RPMI7951 (cell line): ENCODE data around the gene EXOC3. TPM values are rescaled to one million over a fixed set of nuclear protein-coding genes. Genes with fewer than 3 reads are reported as not detected.
"Not testable (repeated sequence)": the region's sequence is repeated elsewhere in the genome, so short reads cannot be mapped to it uniquely, and the experiment has no call there.

Experiments
- DNase-seq: peaks from one replicate; pipeline ENCODE4 v3.0.0-alpha.2; 2012; ENCODE audit warnings: low read depth
- total RNA-seq: library from RNA; depleted of rRNA; stranded (reverse); fragments of >200 nt; shearing (Covaris generic); gene quantifications from 2 replicates; pipeline ENCODE4 v1.2.3, GENCODE V29; 2014; rRNA removed

EXOC3 gene
- total RNA-seq: 22.7 and 25.2 TPM in 2 replicates

DNA sequence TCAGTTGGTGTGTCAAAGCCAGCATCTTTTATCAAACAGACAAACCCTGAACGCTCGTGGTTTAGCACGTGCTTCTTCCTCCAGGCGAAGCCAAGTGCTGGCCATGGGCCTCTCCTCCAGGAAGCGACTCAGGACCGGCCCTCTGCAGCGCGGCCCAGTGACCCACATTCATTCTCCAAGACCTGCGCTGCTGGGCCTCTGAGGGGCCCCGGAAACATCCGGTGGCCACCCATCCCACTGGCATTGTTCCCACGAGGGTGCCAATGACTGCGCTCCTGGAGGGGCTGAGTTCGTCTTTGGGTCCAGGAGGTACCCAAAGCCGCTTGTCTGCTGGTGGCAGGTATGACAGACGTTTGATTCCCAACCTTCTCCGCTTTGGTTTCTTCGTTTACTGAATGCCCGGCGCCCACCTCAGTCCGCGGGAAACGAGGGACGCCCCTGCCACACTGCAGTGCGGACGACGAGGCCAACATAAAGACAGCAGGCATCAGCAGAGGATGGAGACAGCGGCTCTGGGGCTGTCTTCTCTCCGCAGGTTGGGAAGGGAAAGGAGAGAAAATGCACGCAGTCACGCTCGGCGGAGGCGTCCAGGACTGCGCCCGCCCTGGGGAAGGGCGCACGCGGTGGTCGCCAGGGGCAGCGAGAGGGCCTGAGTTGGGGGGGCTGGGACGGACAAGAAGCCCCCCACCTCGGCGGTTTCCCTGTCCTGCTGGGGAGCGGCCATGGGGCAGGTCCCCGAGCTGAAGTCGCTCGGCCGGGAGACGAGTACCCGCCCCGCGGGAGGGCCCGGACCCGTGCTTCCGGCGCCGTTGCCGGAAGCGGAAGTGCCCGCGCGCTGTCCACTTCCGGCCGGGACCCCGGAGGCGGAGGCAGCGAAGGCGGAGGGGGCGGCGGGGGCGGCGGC is at the start of gene EXOC3:
TSS of gene EXOC3 (plus strand) at position 842 of the 904 bp plus-strand sequence. CDS start 3,030 bp downstream, outside the sequence.
- DNase-seq: peak; percentile 75

DNA sequence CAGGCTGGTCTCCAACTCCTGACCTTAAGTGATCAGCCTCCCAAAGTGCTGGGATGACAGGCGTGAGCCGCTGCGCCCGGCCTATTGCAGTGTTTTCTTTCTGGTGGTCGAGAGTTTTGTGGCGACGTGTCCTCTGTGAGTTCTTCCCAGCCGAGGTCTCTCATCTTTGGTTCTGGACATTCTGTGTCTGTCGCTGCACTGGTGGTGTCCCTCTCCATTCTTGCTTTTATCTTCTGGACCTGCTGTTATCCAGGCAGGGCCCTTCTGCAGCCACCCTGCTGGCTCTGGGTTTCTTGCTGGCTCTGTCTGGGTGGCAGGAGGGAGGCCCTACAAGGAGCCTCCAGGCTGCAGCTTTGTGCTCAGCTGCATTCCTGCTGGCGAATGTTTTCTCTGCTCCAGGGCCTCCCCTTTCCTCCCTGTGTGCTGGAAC is 49.1 kb upstream of the EXOC3 start:
- DNase-seq: peak; percentile 71

DNA sequence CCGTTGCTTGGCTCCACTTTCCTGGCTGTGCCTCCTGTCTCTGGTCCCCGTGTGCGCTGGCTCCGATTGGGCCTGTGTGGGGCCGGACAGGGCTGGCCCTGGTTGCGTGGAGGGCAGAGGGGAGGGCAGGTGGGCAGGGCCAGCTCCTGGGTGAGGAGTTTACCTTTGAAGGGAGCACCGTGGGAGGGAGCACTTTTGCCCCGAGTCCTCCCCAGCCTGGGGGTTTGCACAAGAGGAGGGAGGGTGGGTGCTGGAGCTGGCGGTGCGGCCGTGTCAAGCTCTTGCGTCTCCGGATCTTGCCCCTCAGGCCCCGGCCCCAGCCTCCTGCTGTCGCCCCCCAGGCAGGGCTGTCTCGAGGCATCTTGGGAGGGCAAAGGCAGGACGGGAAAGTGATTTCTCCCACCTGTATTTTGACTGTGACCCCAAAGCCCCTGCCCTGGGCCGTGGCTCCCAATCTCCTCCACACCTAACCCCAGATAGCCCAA is 48.3 kb upstream of the EXOC3 start:
- no peak for DNase-seq

DNA sequence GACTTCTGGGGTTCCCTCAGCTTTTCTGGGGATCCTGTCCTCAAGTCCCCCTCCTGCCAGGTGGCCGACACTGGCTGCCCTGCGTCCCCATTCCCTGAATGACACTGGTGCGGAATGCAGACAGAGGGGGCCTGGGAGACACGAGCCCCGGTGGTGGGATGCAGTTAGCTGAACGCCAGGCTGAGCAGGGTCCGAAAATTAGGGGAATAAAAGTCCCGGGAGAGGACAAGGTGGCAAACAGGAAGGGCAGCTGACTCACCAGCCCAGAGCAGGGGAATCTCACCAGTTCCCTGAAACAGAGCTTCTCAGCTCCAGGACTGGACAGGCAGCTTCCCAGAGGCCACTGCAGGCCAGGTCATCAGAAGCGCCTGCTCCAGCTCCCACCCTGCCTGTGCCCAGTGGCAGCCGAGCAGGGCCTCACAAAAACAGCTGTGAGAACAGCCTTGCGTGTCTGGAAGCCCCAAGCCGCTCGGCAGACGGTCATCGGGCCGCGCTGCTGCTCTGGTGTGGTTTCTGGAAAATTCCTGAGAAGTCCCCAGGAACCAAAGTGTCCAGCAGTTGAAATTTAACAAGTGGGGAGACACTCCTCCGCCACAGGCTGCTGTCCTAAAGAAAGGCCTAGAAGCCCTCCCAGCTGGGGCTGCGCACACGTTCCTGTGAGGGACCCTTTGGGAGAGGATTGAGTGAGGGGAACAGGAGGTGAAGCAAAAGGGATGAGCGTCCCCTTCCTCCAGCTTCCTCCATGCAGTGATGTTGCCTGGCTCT is 47.6 kb upstream of the EXOC3 start:
- peak; percentile 99 for DNase-seq

GRCh38 chr5:395921-396530 is 47.0 kb upstream of the EXOC3 start:
- no peak for DNase-seq

GRCh38 chr5:396531-396961 is 46.4 kb upstream of the EXOC3 start:
- DNase-seq: no peak

DNA sequence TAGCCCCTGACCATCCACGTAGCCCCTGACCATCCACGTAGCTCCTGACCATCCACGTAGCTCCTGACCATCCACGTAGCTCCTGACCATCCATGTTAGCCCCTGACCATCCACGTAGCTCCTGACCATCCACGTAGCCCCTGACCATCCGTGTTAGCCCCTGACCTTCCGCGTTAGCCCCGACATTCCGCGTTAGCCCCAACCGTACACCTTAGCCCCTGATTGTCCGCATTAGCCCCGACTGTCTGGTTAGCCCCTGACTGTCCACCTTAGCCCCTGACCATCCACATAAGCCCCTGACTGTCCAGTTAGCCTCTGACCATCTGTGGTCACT is 44.9 kb upstream of the EXOC3 start:
- DNase-seq: not testable (repeated sequence)

DNA sequence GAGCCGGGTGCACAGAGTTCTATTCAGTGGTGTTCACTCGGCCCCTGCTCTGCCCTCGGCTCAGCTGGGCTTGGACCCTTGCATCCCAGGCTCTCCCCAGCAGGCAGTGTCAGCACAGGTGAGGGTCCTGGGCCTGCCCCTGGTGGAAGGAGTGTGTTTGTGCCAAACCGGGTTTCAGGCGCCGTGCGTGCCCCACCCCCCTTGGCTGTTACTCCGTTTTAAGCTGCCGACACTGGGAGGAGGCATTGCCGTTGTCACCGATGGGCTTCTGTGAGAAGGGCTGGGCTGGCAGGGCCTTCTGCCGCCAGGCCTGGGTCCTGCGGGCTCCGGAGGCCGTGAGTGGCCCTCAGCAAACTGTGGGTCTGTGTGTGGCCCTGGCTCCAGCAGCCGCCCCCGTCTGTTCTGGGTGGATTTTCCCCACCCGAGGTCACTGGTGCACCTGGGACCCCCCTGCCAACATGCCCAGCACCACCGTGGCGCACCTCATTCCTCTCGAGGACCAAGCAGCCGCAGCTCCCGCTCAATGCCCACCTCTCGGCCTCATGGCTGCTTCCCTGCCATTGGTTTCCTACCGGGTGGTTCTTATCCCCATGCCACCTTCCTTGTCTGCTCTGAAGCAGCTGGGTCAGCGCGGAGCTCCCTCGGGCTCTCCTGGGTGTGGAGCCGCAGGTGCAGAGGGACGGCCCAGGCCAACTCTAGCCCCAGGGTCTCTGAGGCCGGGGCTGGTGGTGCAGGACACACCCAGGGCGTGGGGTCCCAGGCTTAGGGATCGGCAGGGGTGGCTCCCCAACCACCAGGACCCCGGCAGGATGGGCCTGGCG is 44.3 kb upstream of the EXOC3 start:
- DNase-seq: no peak

GRCh38 chr5:399296-400281 is 43.4 kb upstream of the EXOC3 start:
- peak; percentile 99 for DNase-seq

DNA sequence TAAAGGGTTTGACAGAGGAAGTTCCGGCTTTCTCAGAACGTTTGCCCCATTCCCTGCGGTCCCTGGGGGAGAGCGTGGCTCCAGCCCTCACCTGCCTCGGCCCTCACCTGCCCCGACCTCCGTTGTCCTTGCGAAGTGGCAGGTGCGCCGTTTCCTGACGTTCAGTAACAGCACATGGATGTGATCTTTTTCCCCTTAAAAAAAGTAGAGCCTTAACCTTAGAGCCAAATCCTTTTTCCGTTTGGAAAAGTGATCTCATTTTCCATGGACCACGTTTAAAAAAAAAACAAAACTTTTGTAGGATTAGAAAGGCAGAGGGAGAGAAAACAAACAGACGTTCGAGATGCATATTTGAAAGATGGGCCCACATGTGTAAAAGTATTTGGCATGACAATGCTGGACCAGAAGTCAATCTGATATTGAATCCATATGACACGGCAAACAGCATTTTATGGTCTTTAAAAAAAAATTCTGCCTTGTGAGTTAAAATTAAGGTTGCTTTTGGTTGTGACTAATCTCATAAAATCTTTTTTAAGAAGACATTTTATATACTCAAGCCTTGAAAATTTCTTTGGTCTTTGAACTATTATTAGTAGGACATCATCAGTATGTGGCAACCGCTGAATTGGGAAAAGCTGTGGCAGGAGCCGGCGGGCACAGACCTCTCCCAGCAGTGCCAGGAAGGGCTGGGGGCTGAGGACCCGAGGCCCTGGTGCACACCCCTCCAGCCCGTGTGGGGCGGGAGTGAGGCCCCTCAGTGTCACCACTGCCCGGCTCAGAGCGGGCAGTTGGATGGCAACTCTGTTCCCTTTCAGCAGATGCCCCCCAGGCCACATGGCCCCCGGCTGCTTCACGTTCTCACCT is 42.5 kb upstream of the EXOC3 start:
- DNase-seq: peak; percentile 80

DNA sequence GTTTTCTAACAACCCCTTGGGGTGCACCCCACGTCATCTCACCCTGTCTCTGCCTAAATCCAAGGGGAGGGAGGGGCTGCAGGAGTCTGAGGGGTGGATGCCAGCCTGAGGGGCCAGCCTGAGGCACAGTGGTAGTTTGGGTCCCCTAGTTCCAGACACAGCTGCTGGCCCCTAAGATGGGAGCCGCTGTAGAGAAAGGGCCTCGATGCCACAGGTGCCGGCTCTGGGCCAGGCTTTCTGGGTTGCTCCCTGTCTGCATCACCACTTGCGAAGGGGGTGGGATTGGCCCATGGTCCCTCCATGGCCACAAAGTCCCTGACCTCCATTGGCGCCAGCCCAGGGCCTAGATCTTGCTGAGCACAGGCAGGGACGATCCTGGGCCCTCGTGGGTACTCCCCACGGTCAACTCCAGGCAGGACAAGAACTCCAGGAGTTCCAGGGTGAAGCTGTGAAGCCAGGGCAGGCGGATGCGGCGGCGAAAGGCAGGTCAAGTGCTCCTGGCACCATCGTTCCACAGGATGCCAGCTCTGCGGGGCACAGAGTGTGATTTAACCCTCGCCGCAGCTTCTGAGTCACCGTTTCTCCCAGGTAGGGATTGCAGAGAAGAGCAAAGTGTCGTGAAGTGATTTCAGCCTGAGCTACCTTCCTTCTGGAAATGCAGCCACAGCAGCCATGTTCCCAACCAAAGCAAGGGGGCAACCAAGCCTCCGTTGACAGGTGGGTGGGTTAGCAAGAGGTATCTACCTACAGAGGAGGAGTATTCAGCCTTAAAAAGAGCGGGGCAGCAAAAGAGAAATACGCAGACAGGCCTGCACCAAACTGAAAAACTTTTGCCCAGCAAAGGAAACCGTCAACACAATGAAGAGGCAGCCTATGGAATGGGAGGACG is 41.6 kb upstream of the EXOC3 start:
- DNase-seq: no peak

DNA sequence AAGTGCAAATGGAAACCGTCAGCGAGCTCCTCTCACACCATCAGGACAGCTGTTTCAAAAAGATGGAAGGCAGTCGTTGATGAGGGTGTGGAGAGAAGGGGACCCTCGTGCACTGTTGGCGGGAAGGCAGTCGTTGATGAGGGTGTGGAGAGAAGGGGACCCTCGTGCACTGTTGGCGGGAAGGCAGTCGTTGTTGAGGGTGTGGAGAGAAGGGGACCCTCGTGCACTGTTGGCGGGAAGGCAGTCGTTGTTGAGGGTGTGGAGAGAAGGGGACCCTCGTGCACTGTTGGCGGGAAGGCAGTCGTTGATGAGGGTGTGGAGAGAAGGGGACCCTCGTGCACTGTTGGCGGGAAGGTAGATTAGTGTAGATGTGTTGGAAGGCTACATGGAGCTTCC is 40.8 kb upstream of the EXOC3 start:
- not testable (repeated sequence) for DNase-seq

DNA sequence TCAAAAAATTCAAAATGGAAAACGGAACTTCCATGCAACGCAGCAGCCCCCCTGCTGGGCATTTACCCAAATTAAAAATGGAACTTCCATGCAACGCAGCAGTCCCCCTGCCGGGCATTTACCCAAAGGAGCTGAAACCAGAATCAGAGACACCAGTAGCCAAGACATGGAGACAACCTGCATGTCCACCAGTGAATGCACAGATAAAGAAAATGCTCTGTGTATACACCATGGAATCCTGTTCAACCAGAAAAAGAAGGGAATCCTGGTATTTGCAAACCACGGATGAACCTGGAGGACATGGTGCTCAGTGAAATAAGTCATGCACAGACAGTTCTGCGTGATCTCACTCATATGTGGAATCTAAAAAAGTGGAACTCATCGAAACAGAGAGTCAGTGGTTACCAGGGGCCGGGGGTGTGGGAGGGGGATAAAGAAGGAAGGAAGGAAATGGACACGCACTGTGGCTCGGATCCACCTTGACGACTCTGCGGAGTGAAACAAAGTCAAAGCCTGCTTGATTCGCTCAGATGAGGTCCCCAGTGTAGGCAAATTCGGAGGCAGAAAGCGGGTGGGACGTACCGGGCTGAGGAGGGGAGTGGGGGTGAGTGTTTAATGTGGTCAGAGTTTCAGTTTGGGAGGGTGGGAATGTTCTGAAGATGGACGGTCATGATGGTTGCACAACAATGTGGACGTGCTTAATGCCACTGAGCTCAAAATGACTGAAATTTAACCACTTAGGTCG is 40.2 kb upstream of the EXOC3 start:
- DNase-seq: no peak

DNA sequence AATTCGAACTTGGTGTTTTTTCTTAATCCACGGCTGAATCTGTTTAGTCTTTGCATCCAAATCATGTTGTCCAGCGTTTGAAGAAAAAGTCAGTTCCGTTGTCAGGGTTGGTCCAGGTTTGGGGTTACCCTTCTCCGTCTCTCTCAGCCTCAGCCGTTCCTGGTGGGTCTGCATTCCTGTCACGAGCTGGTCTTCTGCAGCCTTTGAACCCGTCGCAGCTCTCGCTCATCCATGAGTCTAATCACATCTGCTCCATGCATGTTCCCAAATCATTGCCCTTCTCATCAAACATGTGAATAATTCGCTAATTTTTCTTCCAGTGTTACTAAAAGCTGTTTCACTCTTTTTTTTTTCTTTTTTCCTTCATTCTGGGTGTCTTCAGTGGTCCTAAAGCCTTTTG is 39.0 kb upstream of the EXOC3 start:
- no peak for DNase-seq

DNA sequence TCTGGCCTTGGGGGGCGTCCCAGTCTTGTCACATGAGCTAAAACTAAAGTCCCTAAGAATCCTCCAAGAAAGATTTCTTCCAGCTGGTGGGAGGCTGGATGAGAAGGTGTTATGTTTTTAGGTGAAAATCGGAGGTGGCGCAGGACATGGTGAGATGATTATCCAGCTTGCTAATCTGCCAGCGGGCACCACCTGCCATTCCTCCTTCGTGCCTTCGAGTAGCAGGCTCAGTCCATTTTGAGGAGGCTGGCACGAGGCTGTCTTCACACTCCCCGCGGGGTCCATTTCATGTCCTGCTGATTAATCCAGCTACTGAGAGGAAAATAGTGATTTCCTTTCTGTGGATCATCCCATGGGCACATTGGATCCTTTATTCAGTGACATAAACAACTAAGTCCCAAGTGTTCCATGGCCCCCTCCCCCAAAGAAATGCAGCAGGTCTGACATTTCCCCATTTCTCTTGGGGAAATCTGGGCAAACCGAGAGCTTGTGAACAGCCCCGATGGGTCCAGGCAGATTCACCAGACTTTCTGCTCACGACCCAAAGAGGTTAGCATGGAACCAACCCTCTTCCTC is 38.2 kb upstream of the EXOC3 start:
- DNase-seq: no peak

DNA sequence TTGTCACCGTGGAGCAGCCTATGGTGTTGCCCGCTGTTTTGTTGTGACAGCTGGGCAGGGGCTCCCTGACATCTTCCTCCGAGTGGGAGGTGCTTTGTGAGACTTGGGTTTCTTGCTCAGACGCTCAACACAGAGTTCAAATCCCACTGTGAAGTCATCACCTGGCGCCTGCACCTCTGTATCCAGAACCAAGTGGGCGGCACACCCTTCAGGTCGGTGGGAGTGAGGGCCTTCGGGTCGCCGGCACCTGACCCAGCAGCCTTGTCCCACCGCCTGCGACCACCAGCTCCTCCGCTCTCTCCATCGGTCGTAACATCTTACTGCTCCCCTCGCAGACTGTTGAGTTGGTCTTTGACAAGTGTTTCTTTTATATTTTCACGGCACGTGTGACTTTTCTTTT is 37.6 kb upstream of the EXOC3 start:
- DNase-seq: no peak

DNA sequence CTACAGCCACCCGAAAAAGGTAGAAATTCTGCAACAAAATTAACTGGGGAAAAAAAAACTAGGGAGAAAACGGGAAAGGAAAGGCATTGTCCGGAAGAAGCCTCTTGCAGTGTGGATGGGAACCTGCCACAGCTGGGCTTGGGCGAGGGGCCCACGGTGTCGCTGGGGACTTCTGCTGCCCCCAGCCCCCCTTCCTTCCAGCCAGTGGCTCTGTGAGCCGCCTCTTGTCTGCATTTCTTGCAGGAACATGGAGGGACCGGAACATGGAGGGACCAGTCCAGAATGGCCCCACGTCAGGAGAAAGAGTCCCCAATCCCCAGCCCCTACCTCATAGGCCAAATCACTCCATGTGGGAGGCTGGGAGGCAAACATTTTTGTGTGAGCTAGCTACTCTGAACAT is 36.9 kb upstream of the EXOC3 start:
- no peak for DNase-seq
